Measurements from ENCODE around the gene TNRC6C. TPM values are rescaled to one million over a fixed set of nuclear protein-coding genes. Genes with fewer than 3 reads are reported as not detected.

Gene TNRC6C
- total RNA-seq, 1 donor from 2014 or later = 22.4 TPM

GRCh38 chr17:78118801-78119241, 160.3 kb downstream of the TNRC6C start:
- no peaks in the 10 kb centered on the region for H3K9me3 ChIP-seq
- H3K4me3 ChIP-seq = no peak overlapping the region
- H3K27me3 ChIP-seq (ENCODE audit: low read depth) = no peaks in the 10 kb centered on the region
- peaks cover 57% of the 10 kb centered on the region for H3K36me3 ChIP-seq
- intact Hi-C loops (cut with DNase I) = no loop called here
- no peak for ATAC-seq
- H3K27ac ChIP-seq = no peak overlapping the region
- no peak for TF ChIP-seq CTCF (IDR thresholded peaks at IDR 0.05)
- peaks cover 8% of the 10 kb centered on the region for H3K4me1 ChIP-seq
- no peak for DNase-seq

GRCh38 chr17:78120537-78120936, 162.0 kb downstream of the TNRC6C start:
- intact Hi-C loops (cut with DNase I) = loop anchor here (10.0 kb wide), 1 partner anchor 54 kb away; no protein-coding TSS in a partner anchor
- ATAC-seq (no peak), DNase-seq (no peak)
- Histone ChIP-seq H3K4me3 (no peak overlapping the region), H3K27me3 (ENCODE audit: low read depth) (no peaks in the 10 kb centered on the region), H3K36me3 (peaks cover 73% of the 10 kb centered on the region), H3K27ac (no peak overlapping the region), H3K9me3 (no peaks in the 10 kb centered on the region), H3K4me1 (peaks cover 15% of the 10 kb centered on the region)
- no peak for TF ChIP-seq CTCF (IDR thresholded peaks at IDR 0.05)

- Histone ChIP-seq H3K36me3 (peaks cover 79% of the 10 kb centered on the region), H3K9me3 (no peaks in the 10 kb centered on the region), H3K27ac (peak overlapping the region; percentile 53), H3K4me3 (peak overlapping the region; percentile 27), H3K4me1 (peaks cover 22% of the 10 kb centered on the region), H3K27me3 (ENCODE audit: low read depth) (no peaks in the 10 kb centered on the region)
- DNase-seq = no peak
- ATAC-seq = no peak
- intact Hi-C loops (cut with DNase I) = loop anchor here (10.0 kb wide), 1 partner anchor 54 kb away; no protein-coding TSS in a partner anchor
- TF ChIP-seq CTCF (IDR thresholded peaks at IDR 0.05) = no peak
Observed at GRCh38 chr17:78120971-78121800, 162.7 kb downstream of the TNRC6C start.

- Histone ChIP-seq H3K4me1 (peaks cover 28% of the 10 kb centered on the region), H3K27ac (peak overlapping the region; percentile 53), H3K9me3 (no peaks in the 10 kb centered on the region), H3K27me3 (ENCODE audit: low read depth) (no peaks in the 10 kb centered on the region), H3K4me3 (peak overlapping the region; percentile 27), H3K36me3 (peaks cover 75% of the 10 kb centered on the region)
- DNase-seq (no peak), ATAC-seq (no peak)
- intact Hi-C loops (cut with DNase I) = loop anchor here (10.0 kb wide), 1 partner anchor 53 kb away; no protein-coding TSS in a partner anchor
- TF ChIP-seq CTCF (IDR thresholded peaks at IDR 0.05) = no peak
Observed at GRCh38 chr17:78121801-78122215, 163.3 kb downstream of the TNRC6C start.

- no peak for DNase-seq
- no peaks in the 10 kb centered on the region for H3K9me3 ChIP-seq
- intact Hi-C loops (cut with DNase I) = loop anchor here (10.0 kb wide), 1 partner anchor 52 kb away; no protein-coding TSS in a partner anchor
- no peak overlapping the region for H3K4me3 ChIP-seq
- H3K36me3 ChIP-seq = peaks cover 69% of the 10 kb centered on the region
- peaks cover 34% of the 10 kb centered on the region for H3K4me1 ChIP-seq
- no peak for TF ChIP-seq CTCF (IDR thresholded peaks at IDR 0.05)
- H3K27me3 ChIP-seq (ENCODE audit: low read depth) = no peaks in the 10 kb centered on the region
- no peak overlapping the region for H3K27ac ChIP-seq
- no peak for ATAC-seq
Observed at GRCh38 chr17:78122216-78122930, 163.9 kb downstream of the TNRC6C start.
